Measurements from ENCODE around the gene SMARCAL1.

- TF ChIP-seq CTCF (IDR thresholded peaks at IDR 0.05; ENCODE audit: insufficient read depth, low read depth, low read length), result no peak
- TF ChIP-seq EZH2 (IDR thresholded peaks at IDR 0.05; ENCODE audit: insufficient read depth, low read length), result no peak
These were observed 20.2 kb upstream of the SMARCAL1 start for GRCh38 chr2:216392018-216392562.

Measured in astrocyte (in vitro differentiated cells and primary cell).